SK-N-SH treated with all-trans-retinoic acid at 6 μM for 48 hours (cell line): ENCODE results near the gene FAM78B.

Experiments used
- ARNTL ChIP-seq: fragments of 450-650 bp; formaldehyde crosslinking; IDR thresholded peaks from 2 replicates; pipeline ENCODE4 v1.5.0; 2020; ENCODE audit warnings: low read depth, mild to moderate bottlenecking, moderate library complexity, borderline replicate concordance
- ESRRG ChIP-seq: fragments of 250-450 bp; sonication (Bioruptor Pico); IDR thresholded peaks from 2 replicates; pipeline ENCODE4 v1.6.1; 2021; ENCODE audit warnings: mild to moderate bottlenecking
- ZFP3 ChIP-seq: fragments of 250-450 bp; sonication (Bioruptor Pico); IDR thresholded peaks from 2 replicates; pipeline ENCODE4 v1.5.0; 2020; ENCODE audit warnings: mild to moderate bottlenecking, moderate library complexity

DNA sequence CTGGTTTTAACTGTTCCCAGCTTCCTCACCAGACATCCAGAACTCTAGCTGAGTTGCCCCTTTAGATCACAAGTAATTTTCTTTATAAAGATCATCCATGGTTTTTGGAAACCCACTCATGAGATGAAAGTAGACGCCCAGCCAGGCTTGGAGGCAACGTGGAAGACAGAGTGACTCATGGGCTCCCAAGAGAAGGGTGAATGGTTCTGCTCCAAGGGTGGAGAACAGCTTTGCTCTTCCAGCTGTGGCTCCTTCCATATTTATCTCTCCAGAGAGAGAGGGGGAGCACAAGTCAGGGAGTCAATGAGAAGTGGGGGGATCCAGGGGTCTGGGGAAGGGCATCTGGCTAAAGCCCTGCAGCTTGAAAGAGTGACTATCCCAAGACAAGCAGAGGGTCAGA is 13.8 kb downstream of the FAM78B start:
- no peak for TF ChIP-seq ARNTL (CRISPR knock-in tag)
- TF ChIP-seq ESRRG (CRISPR knock-in tag) = no peak
- TF ChIP-seq ZFP3 (CRISPR knock-in tag) = no peak
